Thyroid gland (tissue), 4 donors: ENCODE results near the gene PIK3AP1. TPM values are rescaled to one million over a fixed set of nuclear protein-coding genes. Genes with fewer than 3 reads are reported as not detected.
"Not testable (repeated sequence)": the region's sequence is repeated elsewhere in the genome, so short reads cannot be mapped to it uniquely, and the experiment has no call there.

Source experiments
- DNase-seq, 2 donors: peaks; one replicate each; pipeline ENCODE4 v3.0.0-alpha.2; 2019
- H3K27ac ChIP-seq, 3 donors: fragments of 200-600 bp; sonication (generic); 1 replicate in 2 of 3; 2 replicates in 1 of 3; pipeline ENCODE4 v1.5.1; 2016 to 2019; ENCODE audit warnings: mild to moderate bottlenecking in 1 of 3, moderate library complexity in 1 of 3
- H3K27me3 ChIP-seq: fragments of 200-600 bp; sonication (generic); one replicate; pipeline ENCODE4 v1.5.1; 2019
- H3K36me3 ChIP-seq, 2 donors: fragments of 200-600 bp; sonication (generic); one replicate each; pipeline ENCODE4 v1.5.1; 2016 to 2019
- H3K4me1 ChIP-seq, 2 donors: fragments of 200-600 bp; sonication (generic); one replicate each; pipeline ENCODE4 v1.5.1; 2017 to 2019
- H3K4me3 ChIP-seq, 3 donors: fragments of 200-600 bp; sonication (generic); replicated peaks in 1 of 3; 1 replicate in 2 of 3; 2 replicates in 1 of 3; pipeline ENCODE4 v1.5.1; 2016; ENCODE audit warnings: mild to moderate bottlenecking in 1 of 3
- H3K9me3 ChIP-seq: fragments of 200-600 bp; sonication (generic); one replicate; pipeline ENCODE4 v1.5.1; 2017
- POLR2A ChIP-seq, 2 donors: fragments of 450-650 bp; IDR thresholded peaks; one replicate each; pipeline ENCODE4 v1.6.1; 2017; ENCODE audit warnings: antibody characterized with exemption in 2 of 2, mild to moderate bottlenecking in 2 of 2, moderate library complexity in 1 of 2
- WGBS, 2 donors: methylation state at CpG; one replicate each; pipeline ENCODE4 v1.1.5; 2017; 5-methylcytosine and 5-hydroxymethylcytosine counted together
- intact Hi-C: fragments of 100-400 bp; cut with DNase I; formaldehyde crosslinking; loops from one replicate; pipeline ENCODE4 v1.15.1; 2023
- total RNA-seq, 4 donors: library from RNA; depleted of rRNA; stranded (reverse); fragments of >200 nt; gene quantifications; one replicate each; pipeline ENCODE4 v1.2.3, GENCODE V29; 2016
- TF ChIP-seq, protein P1 (sequence below), 6 experiments: fragments of 200-600 bp in 3 of 6; fragments of 450-650 bp in 3 of 6; sonication (generic) in 3 of 6; IDR thresholded peaks; one replicate each; pipeline ENCODE4 v1.5.1; 2016 to 2019; ENCODE audit warnings: antibody characterized with exemption in 6 of 6, mild to moderate bottlenecking in 2 of 6, inconsistent platforms in 1 of 6, moderate library complexity in 1 of 6

The PIK3AP1 gene
- total RNA-seq, 4 donors from 2014 or later, result 8.6 to 13.9 (median 12.0) TPM

DNA sequence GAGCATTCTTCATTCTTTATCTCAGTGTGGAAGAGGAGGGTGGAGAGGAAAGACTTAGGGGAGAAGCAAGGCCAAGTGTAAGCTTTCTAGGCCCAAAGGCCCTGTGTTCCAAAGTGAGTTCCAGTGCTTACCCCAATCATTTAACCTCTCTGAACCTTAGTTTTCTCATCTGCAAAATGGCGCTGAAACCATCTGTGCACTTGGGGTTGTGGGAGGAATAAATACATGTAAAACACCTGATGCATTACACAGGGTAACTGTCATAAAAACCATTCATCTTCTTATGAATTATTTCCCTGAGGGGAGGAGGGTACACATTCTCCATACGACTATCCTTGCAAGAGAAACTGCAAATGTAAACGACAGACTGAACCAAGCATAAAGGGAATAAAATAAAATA is 19.0 kb downstream of the PIK3AP1 start:
- intact Hi-C loops, result no loop called here
- H3K4me3 ChIP-seq, result no peak overlapping the region

GRCh38 chr10:96700374-96701099 is 19.8 kb downstream of the PIK3AP1 start:
- Histone ChIP-seq H3K36me3 (no peaks in the 10 kb centered on the region), H3K27me3 (no peaks in the 10 kb centered on the region), H3K4me1 (no peaks in the 10 kb centered on the region), H3K4me3 (no peak overlapping the region), H3K9me3 (no peaks in the 10 kb centered on the region), H3K27ac (no peak overlapping the region)
- no peak for TF ChIP-seq POLR2A (IDR thresholded peaks at IDR 0.05)
- TF ChIP-seq, protein P1, sequence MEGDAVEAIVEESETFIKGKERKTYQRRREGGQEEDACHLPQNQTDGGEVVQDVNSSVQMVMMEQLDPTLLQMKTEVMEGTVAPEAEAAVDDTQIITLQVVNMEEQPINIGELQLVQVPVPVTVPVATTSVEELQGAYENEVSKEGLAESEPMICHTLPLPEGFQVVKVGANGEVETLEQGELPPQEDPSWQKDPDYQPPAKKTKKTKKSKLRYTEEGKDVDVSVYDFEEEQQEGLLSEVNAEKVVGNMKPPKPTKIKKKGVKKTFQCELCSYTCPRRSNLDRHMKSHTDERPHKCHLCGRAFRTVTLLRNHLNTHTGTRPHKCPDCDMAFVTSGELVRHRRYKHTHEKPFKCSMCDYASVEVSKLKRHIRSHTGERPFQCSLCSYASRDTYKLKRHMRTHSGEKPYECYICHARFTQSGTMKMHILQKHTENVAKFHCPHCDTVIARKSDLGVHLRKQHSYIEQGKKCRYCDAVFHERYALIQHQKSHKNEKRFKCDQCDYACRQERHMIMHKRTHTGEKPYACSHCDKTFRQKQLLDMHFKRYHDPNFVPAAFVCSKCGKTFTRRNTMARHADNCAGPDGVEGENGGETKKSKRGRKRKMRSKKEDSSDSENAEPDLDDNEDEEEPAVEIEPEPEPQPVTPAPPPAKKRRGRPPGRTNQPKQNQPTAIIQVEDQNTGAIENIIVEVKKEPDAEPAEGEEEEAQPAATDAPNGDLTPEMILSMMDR (IDR thresholded peaks at IDR 0.05), result no peak
- intact Hi-C loops, result no loop called here
- 86 to 97% methylated on average over 11 to 13 of the region's 13 CpGs for WGBS, 2 donors
- DNase-seq, result no peak

More for the DNA sequence above, 19.0 kb downstream of the PIK3AP1 start:
- 64 to 70% methylated on average over 3 of the region's 3 CpGs for WGBS, 2 donors
- H3K27me3 ChIP-seq, result no peaks in the 10 kb centered on the region
- no peaks in the 10 kb centered on the region for H3K9me3 ChIP-seq
- TF ChIP-seq, protein P1 (IDR thresholded peaks at IDR 0.05), result no peak
- H3K4me1 ChIP-seq, result no peaks in the 10 kb centered on the region
- no peak for DNase-seq
- no peaks in the 10 kb centered on the region for H3K36me3 ChIP-seq
- no peak overlapping the region for H3K27ac ChIP-seq

GRCh38 chr10:96699613-96700012 is 20.7 kb downstream of the PIK3AP1 start:
- H3K36me3 ChIP-seq, result no peaks in the 10 kb centered on the region
- intact Hi-C loops, result no loop called here
- no peaks in the 10 kb centered on the region for H3K4me1 ChIP-seq
- TF ChIP-seq, protein P1 (IDR thresholded peaks at IDR 0.05), result no peak
- TF ChIP-seq POLR2A (IDR thresholded peaks at IDR 0.05), result no peak
- H3K4me3 ChIP-seq, result no peak overlapping the region
- 91 to 92% methylated on average over 3 of the region's 3 CpGs for whole genome bisulfite sequencing, 2 donors
- no peak overlapping the region for H3K27ac ChIP-seq
- no peaks in the 10 kb centered on the region for H3K9me3 ChIP-seq
- DNase-seq, result no peak
- no peaks in the 10 kb centered on the region for H3K27me3 ChIP-seq

DNA sequence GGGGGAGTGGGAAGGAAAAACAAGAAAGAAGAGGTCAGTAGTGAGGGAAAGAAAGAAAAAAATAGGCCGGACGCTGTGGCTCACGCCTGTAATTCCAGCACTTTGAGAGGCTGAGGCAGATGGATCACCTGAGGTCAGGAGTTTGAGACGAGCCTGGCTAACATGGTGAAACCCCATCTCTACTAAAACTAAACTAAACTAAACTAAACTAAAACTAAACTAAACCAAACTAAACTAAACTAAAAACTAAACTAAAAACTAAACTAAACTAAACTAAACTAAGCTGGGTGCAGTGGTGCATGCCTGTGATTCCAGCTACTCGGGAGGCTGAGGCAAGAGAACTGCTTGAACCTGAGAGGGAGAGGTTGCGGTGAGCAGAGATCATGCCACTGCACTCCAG is 22.0 kb downstream of the PIK3AP1 start:
- WGBS, 2 donors, result 85 to 87% methylated on average over 6 of the region's 6 CpGs
- H3K27ac ChIP-seq, intact Hi-C loops, H3K36me3 ChIP-seq, DNase-seq, H3K4me3 ChIP-seq, H3K4me1 ChIP-seq, H3K9me3 ChIP-seq, H3K27me3 ChIP-seq: not testable (repeated sequence)

GRCh38 chr10:96697438-96697837 is 22.9 kb downstream of the PIK3AP1 start:
- DNase-seq, result no peak
- no peaks in the 10 kb centered on the region for H3K27me3 ChIP-seq
- intact Hi-C loops, result no loop called here
- no peak for TF ChIP-seq POLR2A (IDR thresholded peaks at IDR 0.05)
- TF ChIP-seq, protein P1 (IDR thresholded peaks at IDR 0.05), result no peak
- no peaks in the 10 kb centered on the region for H3K4me1 ChIP-seq
- 90 to 94% methylated on average over 3 of the region's 3 CpGs for WGBS, 2 donors
- H3K9me3 ChIP-seq, result no peaks in the 10 kb centered on the region
- H3K27ac ChIP-seq, result no peak overlapping the region
- H3K36me3 ChIP-seq, result no peaks in the 10 kb centered on the region
- H3K4me3 ChIP-seq, result no peak overlapping the region
